K562 (cell line): ENCODE results near the gene KIF21A.

Source experiments
- ASH1L ChIP-seq: fragments of 450-650 bp; IDR thresholded peaks from 2 replicates; pipeline ENCODE4 v1.6.1; 2018; ENCODE audit warnings: borderline replicate concordance, mild to moderate bottlenecking, low read depth; ENCODE audit not compliant: partially characterized antibody
- C11orf30 ChIP-seq: fragments of 450-650 bp; IDR thresholded peaks from 2 replicates; pipeline ENCODE4 v1.6.1; 2016; ENCODE audit warnings: low read depth, mild to moderate bottlenecking
- CHD2 ChIP-seq: IDR thresholded peaks from 2 replicates; pipeline ENCODE4 v1.6.1; 2011; ENCODE audit warnings: low read depth, low read length
- COPS2 ChIP-seq: fragments of 450-650 bp; conservative IDR thresholded peaks from 2 replicates; pipeline ENCODE4 v1.6.1; 2016; ENCODE audit warnings: mild to moderate bottlenecking, moderate library complexity
- CTCF ChIP-seq, 3 experiments: IDR thresholded peaks in 2 of 3; conservative IDR thresholded peaks in 1 of 3; 2 replicates each; pipeline ENCODE4 v1.5.1; 2011 to 2012; ENCODE audit warnings: low read length in 3 of 3, mild to moderate bottlenecking in 3 of 3, control low read depth in 2 of 3, improper control_type of control experiment in 1 of 3, inconsistent platforms in 1 of 3, low read depth in 1 of 3, mixed read lengths in 1 of 3, moderate library complexity in 1 of 3; ENCODE audit not compliant: insufficient read depth in 2 of 3
- ELF4 ChIP-seq: fragments of 450-650 bp; formaldehyde crosslinking; IDR thresholded peaks from 2 replicates; pipeline ENCODE4 v1.4.0; 2022; ENCODE audit warnings: missing genetic modification characterization
- FOS ChIP-seq: IDR thresholded peaks from 3 replicates; pipeline ENCODE4 v1.6.1; 2011; ENCODE audit not compliant: insufficient read length; ENCODE audit errors: extremely low read depth
- HDAC2 ChIP-seq: fragments of 450-650 bp; IDR thresholded peaks from 2 replicates; pipeline ENCODE4 v1.6.1; 2016; ENCODE audit warnings: mild to moderate bottlenecking
- HNRNPLL ChIP-seq: fragments of 200-400 bp; formaldehyde crosslinking; IDR thresholded peaks from 2 replicates; pipeline ENCODE4 v1.6.1; 2017; ENCODE audit warnings: low read length, low read depth, mild to moderate bottlenecking; ENCODE audit not compliant: poor library complexity, severe bottlenecking
- MYC ChIP-seq, 2 experiments: fragments of 250-450 bp in 1 of 2; sonication (Bioruptor Pico) in 1 of 2; IDR thresholded peaks; 2 replicates each; pipeline versions ENCODE4 v1.5.1 to v1.6.1; 2012 to 2021; ENCODE audit warnings: low read depth in 2 of 2, borderline replicate concordance in 1 of 2, improper control_type of control experiment in 1 of 2, low read length in 1 of 2, mild to moderate bottlenecking in 1 of 2, moderate library complexity in 1 of 2
- SRF ChIP-seq, 2 experiments: fragments of 250-450, 450-650 bp in 1 of 2; sonication (Bioruptor Pico) in 1 of 2; sonication (generic) in 1 of 2; formaldehyde crosslinking; IDR thresholded peaks; 2 replicates each; pipeline versions ENCODE4 v1.5.0 to v1.5.1; 2020 to 2022; ENCODE audit warnings: mild to moderate bottlenecking in 1 of 2, missing genetic modification reagents in 1 of 2
- ZKSCAN8 ChIP-seq: fragments of 200-800 bp; sonication (Bioruptor generic); IDR thresholded peaks from 2 replicates; pipeline ENCODE4 v1.6.1; 2016; ENCODE audit warnings: missing genetic modification characterization, missing compliant biosample characterization
- ZNF311 ChIP-seq: fragments of 250-450 bp; sonication (Bioruptor Pico); IDR thresholded peaks from 2 replicates; pipeline ENCODE4 v1.4.0; 2020; ENCODE audit warnings: mild to moderate bottlenecking, moderate library complexity
- ZNF512 ChIP-seq: IDR thresholded peaks from 2 replicates; pipeline ENCODE4 v1.6.1; 2016; ENCODE audit warnings: missing genetic modification characterization, missing compliant biosample characterization

- TF ChIP-seq CTCF (IDR thresholded peaks at IDR 0.05 in 2 of 3, conservative IDR thresholded peaks at IDR 0.05 in 1 of 3; ENCODE audit: insufficient read depth in 2 of 3, low read depth in 1 of 3, low read length in 3 of 3) = no peak
- no peak for TF ChIP-seq ELF4 (CRISPR knock-in tag)
- no peak for TF ChIP-seq C11orf30
- no peak for TF ChIP-seq ZKSCAN8
- no peak for TF ChIP-seq CHD2
- TF ChIP-seq ASH1L = no peak
- no peak for TF ChIP-seq FOS
- TF ChIP-seq ZNF512 (tag) = no peak
- TF ChIP-seq ZNF311 = no peak
- TF ChIP-seq SRF (CRISPR knock-in tag; IDR thresholded peaks at IDR 0.05) = no peak
- no peak for TF ChIP-seq HNRNPLL
- TF ChIP-seq COPS2 = no peak
- no peak for TF ChIP-seq MYC (IDR thresholded peaks at IDR 0.05; ENCODE audit: low read depth, low read length)
- no peak for TF ChIP-seq MYC (CRISPR knock-in tag; IDR thresholded peaks at IDR 0.05; ENCODE audit: borderline replicate concordance, low read depth)
- TF ChIP-seq HDAC2 = no peak
Observed at GRCh38 chr12:39403376-39403775, 39.5 kb downstream of the KIF21A start.
